D721Med (cell line): ENCODE results near the gene DENND2D.
"Not testable (repeated sequence)": the region's sequence is repeated elsewhere in the genome, so short reads cannot be mapped to it uniquely, and the experiment has no call there.

Source experiments
- DNase-seq: peaks from one replicate; pipeline ENCODE4 v3.0.0; 2011; ENCODE audit warnings: low spot score; ENCODE audit not compliant: insufficient read length
- FAIRE-seq: peaks from 2 replicates; lab custom pipeline; 2011; peaks lifted over from hg19 to GRCh38; lab: Jason Lieb, UNC
- TF ChIP-seq, protein P1 (sequence below): IDR thresholded peaks from 2 replicates; pipeline ENCODE4 v1.5.1; 2012; ENCODE audit warnings: mild to moderate bottlenecking, control low read depth; ENCODE audit not compliant: insufficient read depth; ENCODE audit errors: missing control alignments

The DENND2D gene

DNA sequence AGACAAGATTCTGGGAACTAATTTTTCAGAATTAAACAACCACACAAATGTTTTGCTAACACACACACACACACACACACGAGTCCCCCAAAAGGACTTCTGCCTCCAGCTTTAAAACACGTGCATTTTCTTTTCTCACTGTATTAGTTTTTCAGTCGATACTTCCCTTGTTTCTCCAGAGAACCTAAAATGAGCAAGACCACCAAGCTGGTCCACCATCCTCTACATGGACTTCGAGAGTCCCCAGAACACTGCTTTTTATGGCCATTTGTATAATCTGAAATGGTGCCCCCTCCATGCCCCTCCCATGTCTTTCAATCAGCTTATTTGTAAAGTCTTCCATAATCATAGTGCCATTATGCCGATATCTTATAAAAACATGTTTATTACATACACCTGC, 16.3 kb upstream of the DENND2D start:
- TF ChIP-seq, protein P1, sequence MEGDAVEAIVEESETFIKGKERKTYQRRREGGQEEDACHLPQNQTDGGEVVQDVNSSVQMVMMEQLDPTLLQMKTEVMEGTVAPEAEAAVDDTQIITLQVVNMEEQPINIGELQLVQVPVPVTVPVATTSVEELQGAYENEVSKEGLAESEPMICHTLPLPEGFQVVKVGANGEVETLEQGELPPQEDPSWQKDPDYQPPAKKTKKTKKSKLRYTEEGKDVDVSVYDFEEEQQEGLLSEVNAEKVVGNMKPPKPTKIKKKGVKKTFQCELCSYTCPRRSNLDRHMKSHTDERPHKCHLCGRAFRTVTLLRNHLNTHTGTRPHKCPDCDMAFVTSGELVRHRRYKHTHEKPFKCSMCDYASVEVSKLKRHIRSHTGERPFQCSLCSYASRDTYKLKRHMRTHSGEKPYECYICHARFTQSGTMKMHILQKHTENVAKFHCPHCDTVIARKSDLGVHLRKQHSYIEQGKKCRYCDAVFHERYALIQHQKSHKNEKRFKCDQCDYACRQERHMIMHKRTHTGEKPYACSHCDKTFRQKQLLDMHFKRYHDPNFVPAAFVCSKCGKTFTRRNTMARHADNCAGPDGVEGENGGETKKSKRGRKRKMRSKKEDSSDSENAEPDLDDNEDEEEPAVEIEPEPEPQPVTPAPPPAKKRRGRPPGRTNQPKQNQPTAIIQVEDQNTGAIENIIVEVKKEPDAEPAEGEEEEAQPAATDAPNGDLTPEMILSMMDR, result no peak
- no peak for DNase-seq
- no peak for FAIRE-seq

DNA sequence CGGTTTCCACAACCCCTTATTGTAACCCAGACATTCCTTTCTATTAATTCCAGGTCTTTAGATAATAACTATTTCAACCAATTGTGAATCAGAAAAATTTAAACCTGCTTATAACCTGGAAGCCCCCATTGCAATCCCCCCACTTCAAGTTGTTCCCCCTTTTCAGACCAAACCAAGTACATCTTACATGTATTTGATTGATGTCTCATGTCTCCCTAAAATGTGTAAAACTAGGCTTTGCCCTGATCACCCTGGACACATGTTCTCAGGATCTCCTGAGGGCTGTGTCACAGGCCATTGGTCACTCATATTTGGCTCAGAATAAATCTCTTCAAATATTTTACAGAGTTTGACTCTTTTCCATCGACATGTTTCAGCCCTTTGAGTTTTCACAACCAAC, 14.8 kb upstream of the DENND2D start:
- FAIRE-seq, result not testable (repeated sequence)

DNA sequence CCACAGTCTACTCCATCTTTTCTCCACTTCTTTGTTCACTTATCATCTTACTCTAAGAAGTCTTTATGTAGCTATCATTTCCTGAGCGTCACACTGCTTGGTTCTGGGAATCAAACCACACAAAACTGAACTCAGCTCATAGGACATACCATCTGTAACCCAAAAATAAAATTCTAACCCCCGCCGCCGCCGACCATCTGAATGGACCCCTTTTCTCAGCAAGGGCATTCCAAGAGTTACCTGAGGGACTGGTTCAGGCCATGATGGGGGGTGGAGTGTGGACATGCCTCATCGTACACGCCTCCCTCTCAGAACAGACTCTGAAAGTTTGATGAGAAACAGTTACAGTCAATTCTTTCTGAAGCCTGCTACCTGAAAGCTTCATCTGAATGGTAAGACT, 14.4 kb upstream of the DENND2D start:
- no peak for DNase-seq
- TF ChIP-seq, protein P1, result no peak
- no peak for FAIRE-seq

More for the DNA sequence above, 14.8 kb upstream of the DENND2D start:
- not testable (repeated sequence) for DNase-seq

DNA sequence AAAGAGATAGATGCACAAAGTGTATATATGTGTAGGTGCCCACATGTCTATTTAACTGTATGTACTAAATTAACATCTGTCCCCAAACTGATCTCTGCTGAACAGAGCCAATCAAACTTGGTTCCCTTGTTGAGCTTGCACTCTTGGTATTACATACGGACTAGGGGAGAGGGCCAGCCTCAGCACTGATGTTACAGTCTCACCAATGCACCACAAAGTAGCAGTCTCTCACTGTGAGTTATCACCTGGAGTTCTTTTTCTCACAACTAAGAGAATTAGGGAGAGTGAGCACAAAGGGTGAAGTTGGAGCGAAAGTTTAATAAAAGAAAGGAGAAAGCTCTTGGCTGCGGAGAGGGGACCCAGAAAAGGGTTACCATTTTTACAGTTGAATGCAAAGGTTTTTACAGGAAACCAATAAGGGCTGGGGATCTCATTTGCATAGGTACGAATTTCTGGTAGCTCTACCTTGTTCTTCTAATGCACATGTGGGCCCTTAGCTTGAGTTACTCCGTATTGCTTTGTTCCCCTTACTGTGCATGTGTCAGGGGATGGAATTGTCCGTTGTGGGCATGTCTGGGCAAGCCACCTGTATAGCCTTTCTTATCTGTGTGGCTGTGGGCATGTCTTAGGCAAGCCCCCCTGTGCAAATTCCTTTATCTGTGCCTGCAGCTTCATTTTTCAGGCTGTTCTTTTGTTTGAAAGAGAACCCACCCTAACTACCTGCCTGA, 13.8 kb upstream of the DENND2D start:
- TF ChIP-seq, protein P1, result no peak
- no peak for DNase-seq
- FAIRE-seq, result no peak

DNA sequence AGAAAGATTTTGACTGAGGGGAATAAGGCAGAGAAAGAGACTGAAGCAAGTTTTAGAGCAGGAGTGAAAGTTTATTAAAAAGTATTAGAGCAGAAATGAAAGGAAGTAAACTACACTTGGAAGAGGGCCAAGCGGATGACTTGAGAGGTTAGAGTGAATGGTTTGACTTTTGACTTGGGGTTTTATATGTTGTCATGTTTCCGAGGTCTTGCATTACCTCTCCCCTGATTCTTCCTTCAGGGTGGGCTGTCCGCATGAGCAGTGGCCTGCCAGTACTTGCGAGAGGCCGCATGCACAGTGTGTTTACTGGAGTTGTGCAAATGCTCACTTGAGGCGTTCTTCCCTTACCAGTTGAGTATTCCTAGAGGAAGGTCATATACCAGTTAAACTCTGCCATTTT, 13.0 kb upstream of the DENND2D start:
- FAIRE-seq, result no peak
- DNase-seq, result no peak
- TF ChIP-seq, protein P1, result no peak

DNA sequence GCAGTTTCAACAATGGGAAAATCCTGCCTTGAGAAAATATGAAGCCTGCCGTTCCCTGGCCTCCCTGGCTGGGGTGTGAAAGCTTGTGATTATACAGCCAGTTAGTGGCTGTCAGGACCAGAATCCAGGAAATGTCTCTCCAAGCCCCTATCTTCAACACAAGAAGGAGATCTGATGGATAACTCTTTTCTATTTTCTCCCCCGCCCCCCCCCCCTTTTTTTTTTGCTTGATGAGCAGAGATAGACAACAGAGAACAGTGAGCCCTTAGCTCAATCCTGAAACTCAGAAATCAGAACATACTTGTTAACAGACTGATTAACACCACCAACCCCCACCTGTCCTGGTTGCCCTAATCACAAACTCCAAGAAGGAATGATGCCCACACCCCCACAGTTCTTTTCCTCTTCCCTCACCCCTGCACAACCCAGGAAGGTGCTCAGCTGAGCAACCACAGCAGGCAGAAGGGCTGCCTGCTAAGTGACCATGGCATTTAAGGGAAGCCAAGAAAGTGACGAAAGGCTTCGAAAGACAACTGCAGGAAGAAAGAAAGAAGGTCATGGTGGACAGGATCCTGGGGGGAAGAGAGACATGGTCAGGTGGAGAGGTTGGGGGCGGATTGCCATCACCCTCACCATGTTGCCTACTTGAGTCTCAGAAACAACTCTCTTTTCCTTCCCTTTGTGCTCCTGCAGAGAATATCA, 12.3 kb upstream of the DENND2D start:
- FAIRE-seq (no peak), DNase-seq (no peak)
- TF ChIP-seq, protein P1, result no peak

GRCh38 chr1:111211921-111212320, 11.5 kb upstream of the DENND2D start:
- FAIRE-seq (no peak), DNase-seq (no peak)
- TF ChIP-seq, protein P1, result no peak
